Brain microvascular endothelial cell (primary cell): ENCODE results near the gene DUSP7.

ENCODE experiments used
- DNase-seq: peaks from one replicate; pipeline ENCODE4 v3.0.0-alpha.2; 2020
- H3K27ac ChIP-seq: fragments of 250-450 bp; sonication (Bioruptor Pico); 2 replicates; pipeline ENCODE4 v1.5.1; 2020; ENCODE audit warnings: mild to moderate bottlenecking, moderate library complexity
- H3K27me3 ChIP-seq: fragments of 250-450 bp; sonication (Bioruptor Pico); replicated peaks from 2 replicates; pipeline ENCODE4 v1.5.1; 2020; ENCODE audit warnings: mild to moderate bottlenecking
- H3K36me3 ChIP-seq: fragments of 250-450 bp; sonication (Bioruptor Pico); replicated peaks from 2 replicates; pipeline ENCODE4 v1.5.1; 2020; ENCODE audit warnings: mild to moderate bottlenecking
- H3K4me3 ChIP-seq: 2 replicates; pipeline ENCODE4 v1.5.1; 2011; ENCODE audit warnings: low read depth, mild to moderate bottlenecking, control low read depth, low read length, moderate library complexity
- CTCF ChIP-seq: IDR thresholded peaks from 2 replicates; pipeline ENCODE4 v1.5.1; 2011; ENCODE audit warnings: low read depth, mild to moderate bottlenecking, moderate library complexity, low read length, control low read depth, inconsistent platforms; ENCODE audit errors: missing control alignments
- in situ Hi-C: cut with HindIII; loops from 2 replicates; pipeline ENCODE4 v1.10.0; 2017; ENCODE audit warnings: low sequenced_read_pairs, low pct_ligation_motif_present

Gene DUSP7

GRCh38 chr3:52001443-52001974, 54.9 kb downstream of the DUSP7 start:
- Histone ChIP-seq H3K27me3 (no peaks in the 10 kb centered on the region), H3K4me3 (no peak overlapping the region), H3K27ac (no peak overlapping the region), H3K36me3 (no peaks in the 10 kb centered on the region)
- in situ Hi-C loops: no loop called here
- peak; percentile 34 for DNase-seq
- peak; percentile 96 for TF ChIP-seq CTCF

GRCh38 chr3:51999846-52000245, 56.5 kb downstream of the DUSP7 start:
- H3K27ac ChIP-seq: no peak overlapping the region
- TF ChIP-seq CTCF: no peak
- H3K36me3 ChIP-seq: peaks cover 4% of the 10 kb centered on the region
- in situ Hi-C loops: no loop called here
- no peaks in the 10 kb centered on the region for H3K27me3 ChIP-seq
- DNase-seq: no peak
- H3K4me3 ChIP-seq: no peak overlapping the region
